Measurements from ENCODE around the gene FCHSD2. TPM values are rescaled to one million over a fixed set of nuclear protein-coding genes. Genes with fewer than 3 reads are reported as not detected.

FCHSD2 gene
- total RNA-seq, 1 experiment from 2014 or later, result 22.6 TPM

- intact Hi-C loops (cut with micrococcal nuclease; ENCODE audit: unreplicated experiment), result no loop called here
- Histone ChIP-seq H3K79me2 (ENCODE audit: low read depth) (no peaks in the 10 kb centered on the region), H3K9me2 (ENCODE audit: insufficient read depth) (no peaks in the 10 kb centered on the region), H3F3A (ENCODE audit: insufficient read depth, low read depth) (peaks cover 62% of the 10 kb centered on the region), H4K20me1 (ENCODE audit: insufficient read depth) (no peaks in the 10 kb centered on the region), H3K36me3 (ENCODE audit: low read depth) (no peaks in the 10 kb centered on the region), H2AFZ (no peak overlapping the region), H3K4me2 (no peak overlapping the region), H3K27ac (no peak overlapping the region), H3K9me3 (ENCODE audit: insufficient read depth, low read depth) (no peaks in the 10 kb centered on the region), H3K27me3 (ENCODE audit: insufficient read depth, low read depth) (no peaks in the 10 kb centered on the region), H3K4me3 (no peak overlapping the region), H3K4me1 (replicated peaks; ENCODE audit: insufficient read depth) (peaks cover 89% of the 10 kb centered on the region)
- no TSS peak for BruUV-seq (replicated peaks)
- ChIA-PET POLR2A (ENCODE audit: unreplicated experiment) (interaction anchor here (0.6 kb wide), 1 partner anchor 487 kb away, joined by 7 read pairs; no protein-coding TSS in a partner anchor), CTCF (no interaction called here)
- no peak for DNase-seq
- TF ChIP-seq EZH2 (IDR thresholded peaks at IDR 0.05; ENCODE audit: low read depth) (no peak), CTCF (conservative IDR thresholded peaks at IDR 0.05) (no peak)
Observed at GRCh38 chr11:73189723-73190556, 47.8 kb upstream of the FCHSD2 start.

GRCh38 chr11:73189315-73189714 is 47.2 kb upstream of the FCHSD2 start:
- Histone ChIP-seq H3K27me3 (ENCODE audit: insufficient read depth, low read depth) (no peaks in the 10 kb centered on the region), H2AFZ (no peak overlapping the region), H3K4me3 (no peak overlapping the region), H3K4me2 (no peak overlapping the region), H3F3A (ENCODE audit: insufficient read depth, low read depth) (peaks cover 62% of the 10 kb centered on the region), H3K36me3 (ENCODE audit: low read depth) (no peaks in the 10 kb centered on the region), H3K9me3 (ENCODE audit: insufficient read depth, low read depth) (no peaks in the 10 kb centered on the region), H3K9me2 (ENCODE audit: insufficient read depth) (no peaks in the 10 kb centered on the region), H3K27ac (no peak overlapping the region), H4K20me1 (ENCODE audit: insufficient read depth) (no peaks in the 10 kb centered on the region), H3K79me2 (ENCODE audit: low read depth) (no peaks in the 10 kb centered on the region), H3K4me1 (replicated peaks; ENCODE audit: insufficient read depth) (peaks cover 89% of the 10 kb centered on the region)
- intact Hi-C loops (cut with micrococcal nuclease; ENCODE audit: unreplicated experiment), result no loop called here
- no TSS peak for BruUV-seq (replicated peaks)
- TF ChIP-seq CTCF (conservative IDR thresholded peaks at IDR 0.05) (no peak), EZH2 (IDR thresholded peaks at IDR 0.05; ENCODE audit: low read depth) (no peak)
- POLR2A ChIA-PET (ENCODE audit: unreplicated experiment), result interaction anchor here (0.6 kb wide), 1 partner anchor 486 kb away, joined by 7 read pairs; no protein-coding TSS in a partner anchor
- CTCF ChIA-PET, result interaction anchor here (0.8 kb wide), 1 partner anchor 13 kb away, joined by 5 read pairs; no protein-coding TSS in a partner anchor
- DNase-seq, result no peak

- no peak overlapping the region for H2AFZ ChIP-seq
- no peaks in the 10 kb centered on the region for H3K36me3 ChIP-seq (ENCODE audit: low read depth)
- no TSS peak for BruUV-seq (replicated peaks)
- no peaks in the 10 kb centered on the region for H3K27me3 ChIP-seq (ENCODE audit: insufficient read depth, low read depth)
- H4K20me1 ChIP-seq (ENCODE audit: insufficient read depth), result no peaks in the 10 kb centered on the region
- ChIA-PET CTCF (interaction anchor here (0.8 to 1.0 kb wide), 2 partner anchors 14 to 29 kb away, joined by 4 to 5 read pairs; partner anchors contain the start of gene P2RY2), POLR2A (ENCODE audit: unreplicated experiment) (interaction anchor here (0.6 kb wide), 1 partner anchor 21 kb away, joined by 3 read pairs; no protein-coding TSS in a partner anchor)
- no peaks in the 10 kb centered on the region for H3K9me2 ChIP-seq (ENCODE audit: insufficient read depth)
- H3K4me2 ChIP-seq, result peak overlapping the region; percentile 69
- H3F3A ChIP-seq (ENCODE audit: insufficient read depth, low read depth), result peaks cover 59% of the 10 kb centered on the region
- H3K4me3 ChIP-seq, result no peak overlapping the region
- peaks cover 81% of the 10 kb centered on the region for H3K4me1 ChIP-seq (replicated peaks; ENCODE audit: insufficient read depth)
- TF ChIP-seq EZH2 (IDR thresholded peaks at IDR 0.05; ENCODE audit: low read depth) (no peak), CTCF (conservative IDR thresholded peaks at IDR 0.05) (no peak)
- H3K9me3 ChIP-seq (ENCODE audit: insufficient read depth, low read depth), result no peaks in the 10 kb centered on the region
- no peak for DNase-seq
- no peaks in the 10 kb centered on the region for H3K79me2 ChIP-seq (ENCODE audit: low read depth)
- peak overlapping the region; percentile 17 for H3K27ac ChIP-seq
- intact Hi-C loops (cut with micrococcal nuclease; ENCODE audit: unreplicated experiment), result no loop called here
Observed at GRCh38 chr11:73188301-73188700, 46.2 kb upstream of the FCHSD2 start.

Data from PC-9 (cell line).